GM12864 (cell line): ENCODE data around the gene SCN2B.

Experiments
- DNase-seq: peaks from one replicate; pipeline ENCODE4 v3.0.0-alpha.2; 2011; ENCODE audit warnings: low read depth
- H3K4me3 ChIP-seq: 2 replicates; pipeline ENCODE4 v1.5.1; 2011; ENCODE audit warnings: mild to moderate bottlenecking, low read depth, low read length, control low read depth
- CTCF ChIP-seq: IDR thresholded peaks from 2 replicates; pipeline ENCODE4 v1.5.1; 2011; ENCODE audit warnings: low read depth, mild to moderate bottlenecking, moderate library complexity, low read length, control low read depth, inconsistent platforms; ENCODE audit errors: missing control alignments

Gene SCN2B

DNA sequence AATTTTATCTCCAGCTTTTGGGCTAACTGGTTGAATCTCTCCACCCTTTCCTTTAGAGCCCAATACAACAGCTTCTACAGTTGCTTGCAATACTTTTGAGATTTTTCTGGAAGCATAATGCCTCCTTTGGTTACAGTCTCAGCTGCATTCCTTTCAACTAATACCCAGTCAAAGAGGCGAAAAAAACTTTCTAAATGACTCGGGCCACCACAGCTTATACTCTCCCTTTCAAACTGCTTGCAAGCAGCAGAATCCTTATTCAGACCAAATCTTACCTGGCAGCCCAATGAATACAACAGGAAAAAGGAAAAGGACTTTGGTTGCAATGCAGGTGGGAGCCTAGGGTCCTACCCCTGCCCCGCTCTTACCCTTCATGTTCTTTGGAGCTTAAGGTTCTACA, 32.6 kb upstream of the SCN2B start:
- no peak for DNase-seq
- no peak for TF ChIP-seq CTCF
- no peak overlapping the region for H3K4me3 ChIP-seq

- TF ChIP-seq CTCF: no peak
- H3K4me3 ChIP-seq: no peak overlapping the region
- no peak for DNase-seq
These were observed 30.6 kb upstream of the SCN2B start for GRCh38 chr11:118207079-118207478.

DNA sequence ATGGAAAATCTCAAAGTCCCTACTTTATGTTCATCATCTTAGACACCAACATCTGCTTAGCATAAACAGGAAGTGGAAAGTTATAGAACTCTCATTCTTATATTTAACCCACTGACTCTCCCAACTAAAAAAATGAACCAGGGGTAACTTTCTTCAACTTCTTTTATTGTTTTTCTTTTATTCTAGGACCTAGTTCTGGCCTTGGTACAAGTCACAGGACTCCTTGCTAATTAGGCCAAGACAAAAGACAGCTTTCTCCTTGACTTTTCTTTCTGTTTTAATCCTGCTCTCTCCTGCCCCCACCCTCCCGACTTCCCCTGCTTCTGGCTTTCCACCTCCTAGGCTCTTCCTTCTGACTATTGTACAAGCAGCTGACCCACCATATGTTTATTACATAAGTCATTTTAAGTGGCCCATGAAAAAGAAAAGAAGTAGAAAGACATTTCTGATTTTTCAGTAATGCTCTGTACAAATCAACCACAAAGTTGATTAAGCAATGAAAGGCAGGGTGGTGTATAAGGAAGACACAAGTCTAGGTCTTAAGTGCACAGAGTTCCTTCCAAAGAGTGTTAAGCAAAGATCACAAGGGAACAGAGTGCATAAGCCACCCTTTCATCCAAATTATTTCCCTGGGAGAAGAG, 30.1 kb upstream of the SCN2B start:
- no peak overlapping the region for H3K4me3 ChIP-seq
- TF ChIP-seq CTCF: no peak
- no peak for DNase-seq

DNA sequence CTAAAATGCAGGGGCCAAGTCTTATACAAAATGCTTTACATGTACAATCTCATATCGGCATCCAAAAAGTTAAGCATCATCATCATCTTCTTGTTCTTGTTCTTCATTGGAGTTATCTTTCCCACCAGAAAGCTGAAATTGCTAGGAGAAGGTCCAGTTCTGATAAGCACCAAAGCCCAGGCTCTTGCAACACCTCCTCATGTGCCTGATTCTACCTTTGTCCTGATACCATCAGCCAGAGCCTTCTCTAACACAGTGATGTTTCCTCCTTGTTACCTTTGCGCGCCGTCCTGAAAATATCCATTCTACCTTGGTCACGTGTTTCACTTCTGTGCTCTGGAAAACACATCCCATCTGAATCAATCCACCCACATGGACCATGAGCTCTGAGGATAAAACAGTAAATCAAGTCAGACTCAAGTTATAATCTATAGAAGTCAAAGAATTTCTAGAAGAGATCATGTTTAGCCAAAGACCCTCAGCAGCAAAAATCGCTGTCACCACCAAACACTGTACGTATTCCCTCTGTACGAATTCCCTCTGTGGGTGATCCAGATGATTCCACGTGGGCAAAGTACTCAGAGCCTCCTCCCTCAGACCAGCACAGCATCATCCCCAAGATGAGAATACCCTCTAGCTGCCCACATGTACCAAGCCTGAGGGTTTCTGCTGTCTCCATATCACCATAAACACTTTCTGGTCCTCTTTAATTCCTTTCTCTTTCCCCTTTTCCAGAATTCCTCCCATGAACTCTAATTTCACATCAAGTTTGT, 29.4 kb upstream of the SCN2B start:
- TF ChIP-seq CTCF: no peak

DNA sequence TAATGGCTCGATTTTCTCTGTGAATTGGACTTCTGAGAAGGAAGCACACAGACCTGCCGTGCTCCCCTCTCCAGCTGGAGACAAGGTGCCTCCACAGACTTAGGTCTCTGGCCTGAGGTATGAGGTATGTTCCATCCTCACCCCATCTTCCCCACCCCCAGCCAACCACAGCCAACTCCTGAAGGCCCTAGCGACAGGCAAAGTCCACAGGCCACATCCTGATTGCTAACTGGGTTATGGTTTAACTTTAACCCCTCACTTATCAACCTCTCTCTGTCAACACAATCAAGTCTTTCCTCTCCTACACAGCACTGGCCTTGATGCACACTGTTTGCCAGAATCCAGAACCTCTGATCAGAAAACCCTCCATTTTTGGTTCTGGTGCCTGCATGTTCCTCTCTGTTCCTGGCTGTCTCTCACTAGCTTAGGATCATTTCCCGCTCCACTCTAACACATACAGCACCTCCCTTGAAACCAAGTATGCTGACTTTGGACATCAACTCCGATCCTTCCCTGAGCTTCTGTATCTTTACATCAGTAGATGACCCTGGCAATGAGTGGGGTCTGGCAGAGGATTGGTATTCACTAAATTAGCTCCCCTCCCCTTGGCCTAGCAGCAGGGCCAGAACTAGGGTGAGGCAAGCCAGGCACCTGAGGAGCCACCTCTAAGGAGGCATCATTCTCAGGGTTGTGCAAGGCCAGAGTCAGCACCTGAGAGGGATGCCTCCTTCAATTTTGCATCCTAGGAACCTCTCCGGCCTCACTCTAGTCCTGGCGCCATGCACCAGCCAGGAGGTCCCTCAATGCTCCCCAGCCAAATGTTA, 26.4 kb upstream of the SCN2B start:
- no peak for TF ChIP-seq CTCF
- no peak for DNase-seq
- no peak overlapping the region for H3K4me3 ChIP-seq

More for the DNA sequence above, 29.4 kb upstream of the SCN2B start:
- H3K4me3 ChIP-seq: no peak overlapping the region
- DNase-seq: no peak

DNA sequence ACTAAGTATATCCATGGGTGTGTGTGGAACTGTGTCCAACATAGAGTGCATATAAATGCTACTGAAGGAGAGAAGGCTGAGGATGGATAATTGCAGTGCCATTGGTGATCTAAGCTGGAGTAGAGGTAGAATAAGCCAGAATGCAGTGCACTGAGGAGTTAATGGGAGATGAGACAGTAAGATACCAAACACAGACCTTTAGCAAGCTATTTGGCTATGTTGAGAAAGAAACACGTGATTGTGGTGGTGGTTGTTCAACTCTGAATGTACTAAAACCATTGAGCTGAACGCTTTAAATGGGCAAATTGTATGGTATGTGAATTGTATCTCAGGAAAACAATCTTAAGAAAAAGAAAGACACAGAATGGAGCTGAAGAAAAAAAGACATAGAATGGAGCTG, 25.5 kb upstream of the SCN2B start:
- DNase-seq: no peak
- no peak overlapping the region for H3K4me3 ChIP-seq
- no peak for TF ChIP-seq CTCF
